Keratinocyte (primary cell): ENCODE measurements around the gene ISYNA1.

Experiments
- EZH2 ChIP-seq: IDR thresholded peaks from one replicate; pipeline ENCODE4 v1.6.1; 2012; ENCODE audit warnings: inconsistent platforms, mild to moderate bottlenecking, low read length, moderate library complexity
- TF ChIP-seq, protein P1 (sequence below), 3 experiments: IDR thresholded peaks in 1 of 3; conservative IDR thresholded peaks in 1 of 3; optimal IDR thresholded peaks in 1 of 3; 2 replicates in 2 of 3; 3 replicates in 1 of 3; pipeline versions ENCODE3 to v1.5.1; 2011; ENCODE audit warnings: low read length in 3 of 3, mild to moderate bottlenecking in 3 of 3, moderate library complexity in 2 of 3, control low read depth in 1 of 3, inconsistent platforms in 1 of 3; ENCODE audit not compliant: insufficient read depth in 2 of 3; ENCODE audit errors: extremely low read depth in 1 of 3

DNA sequence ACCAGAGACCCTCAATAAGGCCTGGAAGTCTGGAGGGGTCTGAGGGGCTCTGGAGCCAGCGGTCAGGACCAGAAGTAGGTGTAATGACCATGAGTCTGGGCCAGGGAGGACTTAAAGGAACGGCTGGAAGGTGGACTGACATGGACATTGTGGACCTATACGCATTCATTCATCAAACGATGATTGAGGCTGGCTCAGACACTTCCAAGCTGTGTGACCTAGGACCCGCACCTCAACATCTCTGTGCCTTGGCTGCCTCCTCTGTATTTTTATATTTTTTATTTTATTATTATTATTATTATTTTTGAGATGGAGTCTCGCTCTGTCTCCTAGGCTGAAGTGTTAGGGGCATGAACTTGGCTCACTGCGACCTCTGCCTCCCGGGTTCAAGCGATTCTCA lies 31.2 kb downstream of the ISYNA1 start:
- TF ChIP-seq, protein P1, sequence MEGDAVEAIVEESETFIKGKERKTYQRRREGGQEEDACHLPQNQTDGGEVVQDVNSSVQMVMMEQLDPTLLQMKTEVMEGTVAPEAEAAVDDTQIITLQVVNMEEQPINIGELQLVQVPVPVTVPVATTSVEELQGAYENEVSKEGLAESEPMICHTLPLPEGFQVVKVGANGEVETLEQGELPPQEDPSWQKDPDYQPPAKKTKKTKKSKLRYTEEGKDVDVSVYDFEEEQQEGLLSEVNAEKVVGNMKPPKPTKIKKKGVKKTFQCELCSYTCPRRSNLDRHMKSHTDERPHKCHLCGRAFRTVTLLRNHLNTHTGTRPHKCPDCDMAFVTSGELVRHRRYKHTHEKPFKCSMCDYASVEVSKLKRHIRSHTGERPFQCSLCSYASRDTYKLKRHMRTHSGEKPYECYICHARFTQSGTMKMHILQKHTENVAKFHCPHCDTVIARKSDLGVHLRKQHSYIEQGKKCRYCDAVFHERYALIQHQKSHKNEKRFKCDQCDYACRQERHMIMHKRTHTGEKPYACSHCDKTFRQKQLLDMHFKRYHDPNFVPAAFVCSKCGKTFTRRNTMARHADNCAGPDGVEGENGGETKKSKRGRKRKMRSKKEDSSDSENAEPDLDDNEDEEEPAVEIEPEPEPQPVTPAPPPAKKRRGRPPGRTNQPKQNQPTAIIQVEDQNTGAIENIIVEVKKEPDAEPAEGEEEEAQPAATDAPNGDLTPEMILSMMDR (optimal IDR thresholded peaks at IDR 0.05 in 1 of 3, IDR thresholded peaks at IDR 0.05 in 1 of 3, conservative IDR thresholded peaks at IDR 0.05 in 1 of 3; ENCODE audit: extremely low read depth in 1 of 3, insufficient read depth in 2 of 3, low read length in 3 of 3), result no peak
- no peak for TF ChIP-seq EZH2
